ENCODE results near the gene CFAP68. TPM values are rescaled to one million over a fixed set of nuclear protein-coding genes. Genes with fewer than 3 reads are reported as not detected.

The CFAP68 gene
- total RNA-seq, 1 experiment from 2014 or later, result 49.6 TPM

DNA sequence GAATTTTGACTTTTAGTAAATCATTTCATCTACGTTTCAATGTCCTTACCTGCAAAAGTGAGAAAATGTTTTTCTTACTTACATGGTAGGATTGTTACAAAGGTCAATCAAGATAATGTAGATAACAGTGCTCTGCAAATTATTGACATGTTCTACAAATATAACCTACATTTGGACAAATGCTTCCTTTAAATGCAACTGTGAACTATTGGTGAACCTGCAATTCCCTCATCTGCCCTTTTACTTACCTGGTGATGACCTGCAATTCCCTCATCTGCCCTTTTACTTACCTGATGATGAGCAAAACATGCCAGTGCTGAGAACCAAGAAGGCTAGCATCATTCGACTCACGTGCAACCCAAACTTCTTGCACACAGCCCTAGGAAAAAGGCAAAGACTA, 19.1 kb upstream of the CFAP68 start (continued):
- TF ChIP-seq, protein P1, sequence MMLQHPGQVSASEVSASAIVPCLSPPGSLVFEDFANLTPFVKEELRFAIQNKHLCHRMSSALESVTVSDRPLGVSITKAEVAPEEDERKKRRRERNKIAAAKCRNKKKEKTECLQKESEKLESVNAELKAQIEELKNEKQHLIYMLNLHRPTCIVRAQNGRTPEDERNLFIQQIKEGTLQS (IDR thresholded peaks at IDR 0.05), result no peak

- Histone ChIP-seq H3K4me3 (replicated peaks in 1 of 2; ENCODE audit: low read depth in 1 of 2, low read length in 2 of 2) (peak overlapping the region; percentile 89 to 90), H3K27me3 (ENCODE audit: insufficient read depth, low read length) (no peaks in the 10 kb centered on the region), H3K36me3 (ENCODE audit: control insufficient read depth in 1 of 2, insufficient read depth in 2 of 2, low read length in 2 of 2) (peaks cover 8 to 11% of the 10 kb centered on the region in 2 experiments; a peak in 3 of 4 replicates), H3K9me3 (ENCODE audit: control insufficient read depth in 1 of 2, insufficient read depth in 1 of 2, low read depth in 1 of 2, low read length in 2 of 2) (no peaks in the 10 kb centered on the region), H3K27ac (ENCODE audit: low read depth, low read length) (peak overlapping the region; percentile 76; the same call in 1 of the 2 replicates), H3K9me2 (ENCODE audit: insufficient read depth) (no peaks in the 10 kb centered on the region), H3K79me2 (ENCODE audit: insufficient read depth, low read length) (0 out of 2 replicates have a peak, but pooled peaks cover 9% of the 10 kb centered on the region), H3K4me2 (ENCODE audit: low read length) (peak overlapping the region; percentile 90), H3K9ac (ENCODE audit: low read length) (peak overlapping the region; percentile 66), H4K20me1 (ENCODE audit: insufficient read depth) (no peaks in the 10 kb centered on the region), H2AFZ (ENCODE audit: low read depth, low read length, poor library complexity, severe bottlenecking) (no peak overlapping the region), H3K4me1 (ENCODE audit: control insufficient read depth in 1 of 2, insufficient read depth in 2 of 2, low read length in 2 of 2) (peaks cover 0 to 18% of the 10 kb centered on the region in 2 experiments; a peak in 3 of 4 replicates)
- RAD21 ChIA-PET (ENCODE audit: low non-redundant PET in 1 of 2, low total read pairs in 2 of 2, uncharacterized antibody in 2 of 2, unreplicated experiment in 2 of 2), result interaction anchor here in 1 of 2 experiments (0.7 kb wide), 1 partner anchor 53 kb away, joined by 6 read pairs; no protein-coding TSS in a partner anchor
- no TSS peak for BruUV-seq (replicated peaks)
- TF ChIP-seq EZH2phosphoT487 (IDR thresholded peaks at IDR 0.05; ENCODE audit: borderline replicate concordance), result no peak
- TF ChIP-seq JUND (IDR thresholded peaks at IDR 0.05), result no peak
- no peak for TF ChIP-seq ZNF274 (IDR thresholded peaks at IDR 0.05; ENCODE audit: low read depth, low read length)
- TF ChIP-seq ZBTB33 (IDR thresholded peaks at IDR 0.05; ENCODE audit: extremely low read depth, insufficient replicate concordance, low read length), result no peak
- POLR2A ChIA-PET, result no interaction called here
- DNase-seq (ENCODE audit: low read depth, low spot score) (no peak), ATAC-seq (no peak)
- CTCF ChIA-PET, result interaction anchor here (0.9 to 1.5 kb wide), 3 partner anchors 19 to 112 kb away, joined by 3 to 4 read pairs (median 3); no protein-coding TSS in a partner anchor
- intact Hi-C loops (cut with micrococcal nuclease), result no loop called here
Measured at GRCh38 chr11:111870113-111870512, 9.2 kb upstream of the CFAP68 start.
